ENCODE results near the gene BEST1. TPM values are rescaled to one million over a fixed set of nuclear protein-coding genes. Genes with fewer than 3 reads are reported as not detected.
"Not testable (repeated sequence)": the region's sequence is repeated elsewhere in the genome, so short reads cannot be mapped to it uniquely, and the experiment has no call there.

Gene BEST1
- total and polyA plus RNA-seq, 9 donors, result 1.0 to 17.8 (median 4.2) TPM

GRCh38 chr11:61962213-61963015, 12.3 kb downstream of the BEST1 start:
- 81 to 86% (median 83%) methylated on average over 12 of the region's 12 CpGs for WGBS, 3 donors
- TF ChIP-seq, protein P1, sequence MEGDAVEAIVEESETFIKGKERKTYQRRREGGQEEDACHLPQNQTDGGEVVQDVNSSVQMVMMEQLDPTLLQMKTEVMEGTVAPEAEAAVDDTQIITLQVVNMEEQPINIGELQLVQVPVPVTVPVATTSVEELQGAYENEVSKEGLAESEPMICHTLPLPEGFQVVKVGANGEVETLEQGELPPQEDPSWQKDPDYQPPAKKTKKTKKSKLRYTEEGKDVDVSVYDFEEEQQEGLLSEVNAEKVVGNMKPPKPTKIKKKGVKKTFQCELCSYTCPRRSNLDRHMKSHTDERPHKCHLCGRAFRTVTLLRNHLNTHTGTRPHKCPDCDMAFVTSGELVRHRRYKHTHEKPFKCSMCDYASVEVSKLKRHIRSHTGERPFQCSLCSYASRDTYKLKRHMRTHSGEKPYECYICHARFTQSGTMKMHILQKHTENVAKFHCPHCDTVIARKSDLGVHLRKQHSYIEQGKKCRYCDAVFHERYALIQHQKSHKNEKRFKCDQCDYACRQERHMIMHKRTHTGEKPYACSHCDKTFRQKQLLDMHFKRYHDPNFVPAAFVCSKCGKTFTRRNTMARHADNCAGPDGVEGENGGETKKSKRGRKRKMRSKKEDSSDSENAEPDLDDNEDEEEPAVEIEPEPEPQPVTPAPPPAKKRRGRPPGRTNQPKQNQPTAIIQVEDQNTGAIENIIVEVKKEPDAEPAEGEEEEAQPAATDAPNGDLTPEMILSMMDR (IDR thresholded peaks at IDR 0.05), result no peak
- TF ChIP-seq EP300 (IDR thresholded peaks at IDR 0.05) (no peak), POLR2A (IDR thresholded peaks at IDR 0.05) (no peak)
- no peaks in the 10 kb centered on the region for H3K9me3 ChIP-seq
- peak in 4 of 5 donors; percentile 5 to 20 (median 18) for DNase-seq
- intact Hi-C loops (cut with DNase I), result no loop called here
- no peak overlapping the region for H3K4me3 ChIP-seq
- no peaks in the 10 kb centered on the region for H3K27me3 ChIP-seq
- no peaks in the 10 kb centered on the region for H3K36me3 ChIP-seq
- H3K27ac ChIP-seq, result peak overlapping the region in 1 of 2 donors; percentile 43
- H3K4me1 ChIP-seq (ENCODE audit: insufficient read depth), result peaks cover 10% of the 10 kb centered on the region

DNA sequence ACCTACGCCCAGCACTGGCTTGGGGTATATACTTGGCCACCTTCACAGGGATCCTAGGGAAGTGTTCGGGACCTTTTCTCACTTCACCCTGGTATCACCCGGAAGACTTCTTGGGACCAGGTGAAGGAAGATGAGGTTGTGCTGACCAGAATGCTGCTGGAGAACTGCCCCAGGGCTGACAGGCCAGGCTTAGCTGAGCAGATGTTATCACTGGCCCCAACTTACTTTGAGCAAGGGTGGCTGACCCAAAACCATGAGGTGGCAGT, 12.8 kb downstream of the BEST1 start:
- H3K9me3 ChIP-seq, result no peaks in the 10 kb centered on the region
- peak in 3 of 5 donors; percentile 15 to 22 (median 21) for DNase-seq
- H3K27me3 ChIP-seq, result no peaks in the 10 kb centered on the region
- H3K27ac ChIP-seq, result peak overlapping the region in 1 of 2 donors; percentile 43
- no peak overlapping the region for H3K4me3 ChIP-seq
- 95 to 98% (median 96%) methylated on average over 3 of the region's 3 CpGs for WGBS, 3 donors
- TF ChIP-seq, protein P1 (IDR thresholded peaks at IDR 0.05), result no peak
- TF ChIP-seq EP300 (IDR thresholded peaks at IDR 0.05) (no peak), POLR2A (IDR thresholded peaks at IDR 0.05) (no peak)
- intact Hi-C loops (cut with DNase I), result no loop called here
- no peaks in the 10 kb centered on the region for H3K36me3 ChIP-seq
- peaks cover 10% of the 10 kb centered on the region for H3K4me1 ChIP-seq (ENCODE audit: insufficient read depth)

- 61 to 64% (median 64%) methylated on average over 10 of the region's 10 CpGs for WGBS, 3 donors
- Histone ChIP-seq H3K27ac (peak overlapping the region in 1 of 2 donors; percentile 43), H3K9me3 (no peaks in the 10 kb centered on the region), H3K4me1 (ENCODE audit: insufficient read depth) (peaks cover 10% of the 10 kb centered on the region), H3K27me3 (no peaks in the 10 kb centered on the region), H3K4me3 (no peak overlapping the region), H3K36me3 (no peaks in the 10 kb centered on the region)
- peak; percentile 10 for TF ChIP-seq POLR2A (IDR thresholded peaks at IDR 0.05)
- TF ChIP-seq, protein P1 (IDR thresholded peaks at IDR 0.05), result no peak
- DNase-seq, result peak in 4 of 5 donors; percentile 7 to 31 (median 18)
- intact Hi-C loops (cut with DNase I), result no loop called here
These were observed 13.3 kb downstream of the BEST1 start for GRCh38 chr11:61963282-61964057.

- no peaks in the 10 kb centered on the region for H3K9me3 ChIP-seq
- H3K27me3 ChIP-seq, result no peaks in the 10 kb centered on the region
- TF ChIP-seq, protein P1 (IDR thresholded peaks at IDR 0.05), result no peak
- TF ChIP-seq POLR2A (IDR thresholded peaks at IDR 0.05) (no peak), EP300 (IDR thresholded peaks at IDR 0.05) (no peak)
- H3K36me3 ChIP-seq, result no peaks in the 10 kb centered on the region
- intact Hi-C loops (cut with DNase I), result no loop called here
- no peak overlapping the region for H3K4me3 ChIP-seq
- 60 to 64% (median 60%) methylated on average over 4 of the region's 4 CpGs for WGBS, 3 donors
- H3K27ac ChIP-seq, result no peak overlapping the region
- H3K4me1 ChIP-seq (ENCODE audit: insufficient read depth), result peaks cover 12% of the 10 kb centered on the region
- peak in 2 of 5 donors; percentile 8 to 29 for DNase-seq
These were observed 14.0 kb downstream of the BEST1 start for GRCh38 chr11:61964058-61964665.

- peaks cover 12% of the 10 kb centered on the region for H3K4me1 ChIP-seq (ENCODE audit: insufficient read depth)
- H3K9me3 ChIP-seq; H3K36me3 ChIP-seq; H3K27ac ChIP-seq; intact Hi-C loops (cut with DNase I); H3K27me3 ChIP-seq: not testable (repeated sequence)
- peak overlapping the region; percentile 71 for H3K4me3 ChIP-seq
- WGBS, 3 donors, result 63 to 68% (median 68%) methylated on average over 9 of the region's 9 CpGs
- DNase-seq, result peak in 4 of 5 donors; percentile 15 to 56 (median 28)
These were observed 14.6 kb downstream of the BEST1 start for GRCh38 chr11:61964666-61965271.
